ENCODE data around the gene DRD3. TPM values are rescaled to one million over a fixed set of nuclear protein-coding genes. Genes with fewer than 3 reads are reported as not detected.

Gene DRD3
- total and polyA plus RNA-seq, 4 donors: not detected

DNA sequence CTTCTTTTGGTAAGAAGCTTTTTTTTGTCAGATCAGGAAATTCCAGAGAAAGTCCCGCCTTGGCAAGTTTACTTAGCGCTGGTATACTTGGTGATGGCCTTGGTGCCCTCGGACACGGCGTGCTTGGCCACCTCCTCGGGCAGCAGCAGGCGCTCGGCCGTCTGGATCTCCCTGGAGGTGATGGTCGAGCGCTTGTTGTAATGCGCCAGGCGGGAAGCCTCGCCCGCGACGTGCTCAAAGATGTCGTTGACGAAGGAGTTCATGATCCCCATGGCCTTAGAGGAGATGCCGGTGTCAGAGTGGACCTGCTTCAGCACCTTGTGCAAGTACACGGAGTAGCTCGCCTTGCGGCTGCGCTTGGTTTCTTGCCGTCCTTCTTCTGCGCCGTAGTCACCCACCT lies 75.7 kb downstream of the DRD3 start:
- no peak for DNase-seq (ENCODE audit: low spot score)
- TF ChIP-seq, protein P1, sequence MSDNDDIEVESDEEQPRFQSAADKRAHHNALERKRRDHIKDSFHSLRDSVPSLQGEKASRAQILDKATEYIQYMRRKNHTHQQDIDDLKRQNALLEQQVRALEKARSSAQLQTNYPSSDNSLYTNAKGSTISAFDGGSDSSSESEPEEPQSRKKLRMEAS (IDR thresholded peaks at IDR 0.05): no peak
- TF ChIP-seq HNF4G (IDR thresholded peaks at IDR 0.05) (no peak), EGR1 (IDR thresholded peaks at IDR 0.05; ENCODE audit: low read depth in 2 of 2) (no peak), HNF4A (conservative IDR thresholded peaks at IDR 0.05) (no peak), RAD21 (IDR thresholded peaks at IDR 0.05) (no peak), JUND (IDR thresholded peaks at IDR 0.05) (no peak), FOXA1 (IDR thresholded peaks at IDR 0.05) (no peak), NR2F2 (IDR thresholded peaks at IDR 0.05) (no peak), RXRA (IDR thresholded peaks at IDR 0.05) (no peak), TAF1 (conservative IDR thresholded peaks at IDR 0.05) (no peak), FOXA2 (IDR thresholded peaks at IDR 0.05) (no peak), GABPA (IDR thresholded peaks at IDR 0.05 in 1 of 2, conservative IDR thresholded peaks at IDR 0.05 in 1 of 2) (no peak), SP1 (IDR thresholded peaks at IDR 0.05) (no peak), YY1 (IDR thresholded peaks at IDR 0.05) (no peak)
- TF ChIP-seq, protein P2, sequence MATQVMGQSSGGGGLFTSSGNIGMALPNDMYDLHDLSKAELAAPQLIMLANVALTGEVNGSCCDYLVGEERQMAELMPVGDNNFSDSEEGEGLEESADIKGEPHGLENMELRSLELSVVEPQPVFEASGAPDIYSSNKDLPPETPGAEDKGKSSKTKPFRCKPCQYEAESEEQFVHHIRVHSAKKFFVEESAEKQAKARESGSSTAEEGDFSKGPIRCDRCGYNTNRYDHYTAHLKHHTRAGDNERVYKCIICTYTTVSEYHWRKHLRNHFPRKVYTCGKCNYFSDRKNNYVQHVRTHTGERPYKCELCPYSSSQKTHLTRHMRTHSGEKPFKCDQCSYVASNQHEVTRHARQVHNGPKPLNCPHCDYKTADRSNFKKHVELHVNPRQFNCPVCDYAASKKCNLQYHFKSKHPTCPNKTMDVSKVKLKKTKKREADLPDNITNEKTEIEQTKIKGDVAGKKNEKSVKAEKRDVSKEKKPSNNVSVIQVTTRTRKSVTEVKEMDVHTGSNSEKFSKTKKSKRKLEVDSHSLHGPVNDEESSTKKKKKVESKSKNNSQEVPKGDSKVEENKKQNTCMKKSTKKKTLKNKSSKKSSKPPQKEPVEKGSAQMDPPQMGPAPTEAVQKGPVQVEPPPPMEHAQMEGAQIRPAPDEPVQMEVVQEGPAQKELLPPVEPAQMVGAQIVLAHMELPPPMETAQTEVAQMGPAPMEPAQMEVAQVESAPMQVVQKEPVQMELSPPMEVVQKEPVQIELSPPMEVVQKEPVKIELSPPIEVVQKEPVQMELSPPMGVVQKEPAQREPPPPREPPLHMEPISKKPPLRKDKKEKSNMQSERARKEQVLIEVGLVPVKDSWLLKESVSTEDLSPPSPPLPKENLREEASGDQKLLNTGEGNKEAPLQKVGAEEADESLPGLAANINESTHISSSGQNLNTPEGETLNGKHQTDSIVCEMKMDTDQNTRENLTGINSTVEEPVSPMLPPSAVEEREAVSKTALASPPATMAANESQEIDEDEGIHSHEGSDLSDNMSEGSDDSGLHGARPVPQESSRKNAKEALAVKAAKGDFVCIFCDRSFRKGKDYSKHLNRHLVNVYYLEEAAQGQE (IDR thresholded peaks at IDR 0.05): no peak
- TF ChIP-seq, protein P3, sequence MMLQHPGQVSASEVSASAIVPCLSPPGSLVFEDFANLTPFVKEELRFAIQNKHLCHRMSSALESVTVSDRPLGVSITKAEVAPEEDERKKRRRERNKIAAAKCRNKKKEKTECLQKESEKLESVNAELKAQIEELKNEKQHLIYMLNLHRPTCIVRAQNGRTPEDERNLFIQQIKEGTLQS (IDR thresholded peaks at IDR 0.05): no peak
- TF ChIP-seq, protein P4, sequence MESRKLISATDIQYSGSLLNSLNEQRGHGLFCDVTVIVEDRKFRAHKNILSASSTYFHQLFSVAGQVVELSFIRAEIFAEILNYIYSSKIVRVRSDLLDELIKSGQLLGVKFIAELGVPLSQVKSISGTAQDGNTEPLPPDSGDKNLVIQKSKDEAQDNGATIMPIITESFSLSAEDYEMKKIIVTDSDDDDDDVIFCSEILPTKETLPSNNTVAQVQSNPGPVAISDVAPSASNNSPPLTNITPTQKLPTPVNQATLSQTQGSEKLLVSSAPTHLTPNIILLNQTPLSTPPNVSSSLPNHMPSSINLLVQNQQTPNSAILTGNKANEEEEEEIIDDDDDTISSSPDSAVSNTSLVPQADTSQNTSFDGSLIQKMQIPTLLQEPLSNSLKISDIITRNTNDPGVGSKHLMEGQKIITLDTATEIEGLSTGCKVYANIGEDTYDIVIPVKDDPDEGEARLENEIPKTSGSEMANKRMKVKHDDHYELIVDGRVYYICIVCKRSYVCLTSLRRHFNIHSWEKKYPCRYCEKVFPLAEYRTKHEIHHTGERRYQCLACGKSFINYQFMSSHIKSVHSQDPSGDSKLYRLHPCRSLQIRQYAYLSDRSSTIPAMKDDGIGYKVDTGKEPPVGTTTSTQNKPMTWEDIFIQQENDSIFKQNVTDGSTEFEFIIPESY (IDR thresholded peaks at IDR 0.05): no peak
- TF ChIP-seq, protein P5, sequence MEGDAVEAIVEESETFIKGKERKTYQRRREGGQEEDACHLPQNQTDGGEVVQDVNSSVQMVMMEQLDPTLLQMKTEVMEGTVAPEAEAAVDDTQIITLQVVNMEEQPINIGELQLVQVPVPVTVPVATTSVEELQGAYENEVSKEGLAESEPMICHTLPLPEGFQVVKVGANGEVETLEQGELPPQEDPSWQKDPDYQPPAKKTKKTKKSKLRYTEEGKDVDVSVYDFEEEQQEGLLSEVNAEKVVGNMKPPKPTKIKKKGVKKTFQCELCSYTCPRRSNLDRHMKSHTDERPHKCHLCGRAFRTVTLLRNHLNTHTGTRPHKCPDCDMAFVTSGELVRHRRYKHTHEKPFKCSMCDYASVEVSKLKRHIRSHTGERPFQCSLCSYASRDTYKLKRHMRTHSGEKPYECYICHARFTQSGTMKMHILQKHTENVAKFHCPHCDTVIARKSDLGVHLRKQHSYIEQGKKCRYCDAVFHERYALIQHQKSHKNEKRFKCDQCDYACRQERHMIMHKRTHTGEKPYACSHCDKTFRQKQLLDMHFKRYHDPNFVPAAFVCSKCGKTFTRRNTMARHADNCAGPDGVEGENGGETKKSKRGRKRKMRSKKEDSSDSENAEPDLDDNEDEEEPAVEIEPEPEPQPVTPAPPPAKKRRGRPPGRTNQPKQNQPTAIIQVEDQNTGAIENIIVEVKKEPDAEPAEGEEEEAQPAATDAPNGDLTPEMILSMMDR (IDR thresholded peaks at IDR 0.05; ENCODE audit: low read depth, low read length, missing input control): no peak
- no peaks in the 10 kb centered on the region for H3K4me1 ChIP-seq (ENCODE audit: control insufficient read depth in 4 of 4, insufficient read depth in 4 of 4, low read length in 3 of 4)

More for the DNA sequence above, 75.7 kb downstream of the DRD3 start:
- no peak overlapping the region for H3K4me3 ChIP-seq (ENCODE audit: low read depth in 1 of 3, low read length in 3 of 3)
- no peak overlapping the region for H3K9ac ChIP-seq (ENCODE audit: low read depth in 1 of 2, low read length in 2 of 2)
- WGBS: 92% methylated on average over 27 of the region's 27 CpGs
- H3K9me3 ChIP-seq (ENCODE audit: control insufficient read depth in 4 of 4, low read length in 3 of 4): no peaks in the 10 kb centered on the region
- no peak overlapping the region for H3K27ac ChIP-seq (ENCODE audit: low read depth in 1 of 2, low read length in 2 of 2)
- no peaks in the 10 kb centered on the region for H3K36me3 ChIP-seq (ENCODE audit: control insufficient read depth in 4 of 4, insufficient read depth in 3 of 4, low read depth in 1 of 4, low read length in 3 of 4)
- H3K27me3 ChIP-seq (ENCODE audit: control insufficient read depth in 4 of 4, insufficient read depth in 4 of 4, low read length in 3 of 4): no peaks in the 10 kb centered on the region

Data from liver (tissue), 9 donors.